ENCODE measurements around the gene EXOC4.

The EXOC4 gene

GRCh38 chr7:133807624-133808492 is 555.0 kb downstream of the EXOC4 start:
- peak; percentile 94 for DNase-seq

GRCh38 chr7:133808493-133808866 is 555.6 kb downstream of the EXOC4 start:
- DNase-seq: no peak

- DNase-seq: no peak
Observed at GRCh38 chr7:133812877-133813276, 560.0 kb downstream of the EXOC4 start.

GRCh38 chr7:133815611-133816210 is 562.8 kb downstream of the EXOC4 start:
- DNase-seq: no peak

- peak; percentile 99 for DNase-seq
Observed at GRCh38 chr7:133819695-133820094, 566.8 kb downstream of the EXOC4 start.

GRCh38 chr7:133820584-133820983 is 567.7 kb downstream of the EXOC4 start:
- DNase-seq: no peak

- DNase-seq: peak; percentile 68
Observed at GRCh38 chr7:133821171-133821570, 568.3 kb downstream of the EXOC4 start.

GRCh38 chr7:133822001-133822641 is 569.2 kb downstream of the EXOC4 start:
- no peak for DNase-seq

GRCh38 chr7:133822868-133823552 is 570.1 kb downstream of the EXOC4 start:
- no peak for DNase-seq

GRCh38 chr7:133824132-133824531 is 571.3 kb downstream of the EXOC4 start:
- DNase-seq: no peak

GRCh38 chr7:133827707-133828623 is 575.1 kb downstream of the EXOC4 start:
- DNase-seq: peak; percentile 65

GRCh38 chr7:133828906-133829305 is 576.0 kb downstream of the EXOC4 start:
- no peak for DNase-seq

- DNase-seq: no peak
Observed at GRCh38 chr7:133829336-133829897, 576.5 kb downstream of the EXOC4 start.

- DNase-seq: peak; percentile 64
Observed at GRCh38 chr7:133830081-133830480, 577.2 kb downstream of the EXOC4 start.

GRCh38 chr7:133836666-133837065 is 583.8 kb downstream of the EXOC4 start:
- DNase-seq: peak; percentile 55

- peak; percentile 61 for DNase-seq
Observed at GRCh38 chr7:133837224-133837623, 584.3 kb downstream of the EXOC4 start.

GRCh38 chr7:133839121-133839520 is 586.2 kb downstream of the EXOC4 start:
- no peak for DNase-seq

- no peak for DNase-seq
Observed at GRCh38 chr7:133843341-133843740, 590.5 kb downstream of the EXOC4 start.

- DNase-seq: no peak
Observed at GRCh38 chr7:133845005-133845404, 592.1 kb downstream of the EXOC4 start.

- DNase-seq: no peak
Observed at GRCh38 chr7:133846203-133846945, 593.5 kb downstream of the EXOC4 start.

All from DMS79 treated with DMSO at 0.1 percent for 48 hours (cell line).